OCI-LY7 (cell line): ENCODE measurements around the gene ZNF469. TPM values are rescaled to one million over a fixed set of nuclear protein-coding genes. Genes with fewer than 3 reads are reported as not detected.

ENCODE experiments used
- BruUV-seq: library from RNA; stranded (reverse); fragments of 400-500 nt; replicated peaks from 2 replicates; lab custom pipeline; 2021; lab: Mats Ljungman, UMichigan
- CTCF ChIA-PET: fragments of 300-600 bp; sonication (Branson Sonifier 250); formaldehyde crosslinking; loops from one replicate; lab custom pipeline; 2022; ENCODE audit warnings: antibody characterized with exemption; ENCODE audit not compliant: unreplicated experiment; lab: Charles Lee
- POLR2A ChIA-PET: fragments of 300-600 bp; sonication (Branson Sonifier 250); formaldehyde crosslinking; loops from one replicate; lab custom pipeline; 2022; ENCODE audit warnings: antibody characterized with exemption; lab: Charles Lee
- DNase-seq: peaks from one replicate; pipeline ENCODE4 v3.0.0-alpha.2; 2015; ENCODE audit warnings: low spot score
- H2AFZ ChIP-seq: fragments of 200-600 bp; sonication (generic), shearing (Covaris generic); 2 replicates; pipeline ENCODE4 v1.6.1; 2014; ENCODE audit warnings: mild to moderate bottlenecking, antibody characterized with exemption, low read length, moderate library complexity
- H3K27ac ChIP-seq: fragments of 200-600 bp; sonication (generic); 2 replicates; pipeline ENCODE4 v1.5.1; 2014; ENCODE audit warnings: mixed run types, low read depth, mild to moderate bottlenecking, moderate library complexity, low read length, inconsistent platforms; ENCODE audit not compliant: poor library complexity, severe bottlenecking
- H3K36me3 ChIP-seq: fragments of 200-600 bp; sonication (generic); 2 replicates; pipeline ENCODE4 v1.6.1; 2014; ENCODE audit warnings: mild to moderate bottlenecking, antibody characterized with exemption, low read length, moderate library complexity, mixed read lengths; ENCODE audit not compliant: insufficient read depth
- H3K4me1 ChIP-seq: fragments of 200-600 bp; sonication (generic); 2 replicates; pipeline ENCODE4 v1.5.1; 2014; ENCODE audit warnings: mild to moderate bottlenecking, low read length; ENCODE audit not compliant: insufficient read depth, poor library complexity, severe bottlenecking
- H3K4me2 ChIP-seq: fragments of 200-600 bp; sonication (generic); 2 replicates; pipeline ENCODE4 v1.6.1; 2014; ENCODE audit warnings: mild to moderate bottlenecking, low read length
- H3K4me3 ChIP-seq: fragments of 200-600 bp; sonication (generic); 2 replicates; pipeline ENCODE4 v1.5.1; 2014; ENCODE audit warnings: mild to moderate bottlenecking, low read depth, low read length; ENCODE audit not compliant: poor library complexity, severe bottlenecking
- H3K79me2 ChIP-seq: fragments of 200-600 bp; sonication (generic); 2 replicates; pipeline ENCODE4 v1.6.1; 2016; ENCODE audit warnings: low read depth, mild to moderate bottlenecking, low read length, moderate library complexity, mixed read lengths; ENCODE audit not compliant: insufficient read depth
- H3K9me2 ChIP-seq: fragments of 200-600 bp; sonication (generic); 2 replicates; pipeline ENCODE4 v1.6.1; 2016; ENCODE audit warnings: mild to moderate bottlenecking, low read length, mixed read lengths; ENCODE audit not compliant: insufficient read depth
- H3K9me3 ChIP-seq: fragments of 200-600 bp; sonication (generic); 2 replicates; pipeline ENCODE4 v1.6.1; 2014; ENCODE audit warnings: mild to moderate bottlenecking, mixed run types, low read length, mixed read lengths
- H4K20me1 ChIP-seq: fragments of 200-600 bp; sonication (generic); 2 replicates; pipeline ENCODE4 v1.6.1; 2014; ENCODE audit warnings: mild to moderate bottlenecking, antibody characterized with exemption, low read length, moderate library complexity, mixed read lengths; ENCODE audit not compliant: insufficient read depth
- CTCF ChIP-seq: fragments of 200-600 bp; sonication (generic); conservative IDR thresholded peaks from 2 replicates; pipeline ENCODE4 v1.5.1; 2014; ENCODE audit warnings: mild to moderate bottlenecking, antibody characterized with exemption, low read length, moderate library complexity, mixed read lengths
- EZH2phosphoT487 ChIP-seq: fragments of 200-600 bp; sonication (generic); IDR thresholded peaks from 2 replicates; pipeline ENCODE4 v1.6.1; 2018; ENCODE audit warnings: low read depth, borderline replicate concordance, mild to moderate bottlenecking, mixed run types, antibody characterized with exemption, low read length, moderate library complexity, mixed read lengths
- intact Hi-C: fragments of 100-400 bp; cut with micrococcal nuclease; formaldehyde crosslinking; loops from one replicate; pipeline ENCODE4 v1.10.0; 2022; ENCODE audit not compliant: unreplicated experiment
- total RNA-seq, 2 experiments: library from RNA; depleted of rRNA in 1 of 2; stranded (reverse); fragments of >200 nt in 1 of 2; shearing (Covaris generic) in 1 of 2; gene quantifications; 2 replicates each; pipeline ENCODE4 v1.2.3, GENCODE V29; 2014 to 2022

ZNF469 gene
- total RNA-seq, 2 experiments from 2014 or later, result under 0.01 TPM; not detected in 1

DNA sequence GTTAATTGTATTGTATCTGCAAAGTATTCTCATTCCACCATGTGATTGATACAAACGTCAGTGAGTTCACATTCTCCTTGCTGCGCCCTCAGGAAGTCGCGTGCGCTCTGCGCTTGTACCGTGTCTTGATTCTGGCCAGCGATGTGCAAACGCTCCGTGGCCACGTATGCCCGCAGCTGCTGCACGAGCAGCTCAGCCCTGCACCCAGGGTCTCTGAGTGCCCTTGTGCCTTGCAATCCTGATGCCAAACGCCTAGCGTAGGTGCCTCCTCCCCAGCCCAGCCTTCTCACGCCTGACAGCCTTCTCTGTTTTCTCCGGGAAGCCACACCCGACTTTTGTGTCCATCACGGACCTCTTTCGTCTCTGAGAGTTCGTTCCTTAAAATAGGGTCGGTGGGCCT is 9.4 kb downstream of the ZNF469 start:
- Histone ChIP-seq H3K36me3 (no peaks in the 10 kb centered on the region), H3K4me3 (no peak overlapping the region), H3K4me1 (no peaks in the 10 kb centered on the region), H2AFZ (no peak overlapping the region), H3K9me3 (no peaks in the 10 kb centered on the region), H3K9me2 (no peaks in the 10 kb centered on the region), H3K27ac (no peak overlapping the region), H3K4me2 (no peak overlapping the region), H4K20me1 (no peaks in the 10 kb centered on the region), H3K79me2 (no peaks in the 10 kb centered on the region)
- ChIA-PET CTCF (no interaction called here), POLR2A (no interaction called here)
- DNase-seq, result no peak
- intact Hi-C loops, result no loop called here
- no TSS peak for BruUV-seq
- TF ChIP-seq CTCF (no peak), EZH2phosphoT487 (no peak)

DNA sequence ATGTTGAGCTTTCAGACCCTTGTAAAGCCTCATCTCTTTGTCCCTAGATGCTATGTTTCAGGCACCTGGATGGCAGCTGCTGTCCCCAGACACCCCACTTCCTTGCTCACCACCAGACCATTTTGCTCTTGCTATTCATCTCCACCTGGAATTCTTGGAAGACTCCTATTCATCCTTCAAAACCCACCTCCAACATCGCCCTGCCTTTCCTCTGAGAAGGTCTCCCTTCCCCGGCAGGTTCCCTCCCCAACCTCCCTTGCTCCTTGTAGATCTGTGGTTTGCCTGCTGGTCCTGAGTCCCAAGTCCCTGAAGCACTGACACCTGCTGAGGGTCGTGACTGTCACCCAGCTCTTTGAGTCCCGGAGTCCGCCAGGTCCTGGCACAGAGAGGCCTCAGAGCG is 9.9 kb downstream of the ZNF469 start:
- DNase-seq, result no peak
- Histone ChIP-seq H3K4me1 (no peaks in the 10 kb centered on the region), H3K4me2 (no peak overlapping the region), H3K79me2 (no peaks in the 10 kb centered on the region), H3K36me3 (no peaks in the 10 kb centered on the region), H3K4me3 (no peak overlapping the region), H3K9me2 (no peaks in the 10 kb centered on the region), H4K20me1 (no peaks in the 10 kb centered on the region), H2AFZ (no peak overlapping the region), H3K9me3 (no peaks in the 10 kb centered on the region), H3K27ac (no peak overlapping the region)
- ChIA-PET POLR2A (no interaction called here), CTCF (no interaction called here)
- intact Hi-C loops, result no loop called here
- no peak for TF ChIP-seq EZH2phosphoT487
- no peak for TF ChIP-seq CTCF
- BruUV-seq, result no TSS peak

- TF ChIP-seq EZH2phosphoT487 (no peak), CTCF (no peak)
- intact Hi-C loops, result no loop called here
- CTCF ChIA-PET, result no interaction called here
These were observed 10.3 kb downstream of the ZNF469 start for GRCh38 chr16:88393034-88393433.

More at GRCh38 chr16:88393034-88393433, 10.3 kb downstream of the ZNF469 start:
- Histone ChIP-seq H3K4me2 (no peak overlapping the region), H3K79me2 (no peaks in the 10 kb centered on the region), H3K36me3 (no peaks in the 10 kb centered on the region), H3K4me3 (no peak overlapping the region), H4K20me1 (no peaks in the 10 kb centered on the region), H3K27ac (no peak overlapping the region), H3K9me2 (no peaks in the 10 kb centered on the region), H3K9me3 (no peaks in the 10 kb centered on the region), H2AFZ (no peak overlapping the region), H3K4me1 (no peaks in the 10 kb centered on the region)
- no peak for DNase-seq
- POLR2A ChIA-PET, result no interaction called here
- BruUV-seq, result no TSS peak
